CD4-positive, CD25-positive, alpha-beta regulatory T cell (primary cell): ENCODE measurements around the gene PRKAR2B. TPM values are rescaled to one million over a fixed set of nuclear protein-coding genes. Genes with fewer than 3 reads are reported as not detected.
"Not testable (repeated sequence)": the region's sequence is repeated elsewhere in the genome, so short reads cannot be mapped to it uniquely, and the experiment has no call there.

Experiments used
- ATAC-seq, 2 donors: fragments of 150-1000 bp; cut with Tn5 transposase; one replicate each; pipeline ENCODE4 v1.10.0; 2021; ENCODE audit warnings: low read depth in 2 of 2, moderate number of reproducible peaks in 2 of 2, moderate library complexity in 1 of 2
- DNase-seq, 3 donors: peaks; one replicate each; pipeline versions ENCODE4 v3.0.0 to v3.0.0-alpha.2; 2012 to 2022; ENCODE audit warnings: mixed read lengths in 1 of 3
- H3K27ac ChIP-seq: one replicate; pipeline ENCODE4 v1.7.0; 2013; ENCODE audit warnings: mild to moderate bottlenecking, low read length; ENCODE audit not compliant: insufficient read depth, poor library complexity, severe bottlenecking
- H3K27me3 ChIP-seq: one replicate; pipeline ENCODE4 v1.7.0; 2013; ENCODE audit warnings: low read length; ENCODE audit not compliant: control insufficient read depth, insufficient read depth
- H3K36me3 ChIP-seq: one replicate; pipeline ENCODE4 v1.7.0; 2013; ENCODE audit warnings: mild to moderate bottlenecking, low read length, moderate library complexity; ENCODE audit not compliant: control insufficient read depth, insufficient read depth
- H3K4me1 ChIP-seq: 2 replicates; pipeline ENCODE4 v1.7.0; 2013; ENCODE audit warnings: mild to moderate bottlenecking, low read length; ENCODE audit not compliant: insufficient read depth, control insufficient read depth, poor library complexity, severe bottlenecking
- H3K4me3 ChIP-seq: one replicate; pipeline ENCODE4 v1.7.0; 2013; ENCODE audit warnings: low read depth, mild to moderate bottlenecking, low read length, moderate library complexity
- H3K9me3 ChIP-seq, 2 experiments: 1 replicate in 1 of 2; 2 replicates in 1 of 2; pipeline ENCODE4 v1.7.0; 2013; ENCODE audit warnings: low read length in 2 of 2, mild to moderate bottlenecking in 1 of 2, moderate library complexity in 1 of 2; ENCODE audit not compliant: control insufficient read depth in 2 of 2
- H3K27ac Mint-ChIP-seq, 3 donors: one replicate each; pipeline ENCODE4 v1.8.0; 2020 to 2022; ENCODE audit warnings: mild to moderate bottlenecking in 3 of 3, mixed read lengths in 3 of 3, moderate library complexity in 2 of 3
- H3K27me3 Mint-ChIP-seq: one replicate; pipeline ENCODE4 v1.8.0; 2022; ENCODE audit warnings: mild to moderate bottlenecking, mixed read lengths
- H3K36me3 Mint-ChIP-seq: one replicate; pipeline ENCODE4 v1.8.0; 2020; ENCODE audit warnings: mixed read lengths
- H3K4me1 Mint-ChIP-seq, 4 donors: one replicate each; pipeline ENCODE4 v1.8.0; 2020 to 2022; ENCODE audit warnings: mixed read lengths in 4 of 4, mild to moderate bottlenecking in 1 of 4
- H3K4me3 Mint-ChIP-seq, 4 donors: one replicate each; pipeline ENCODE4 v1.8.0; 2020 to 2022; ENCODE audit warnings: mild to moderate bottlenecking in 4 of 4, mixed read lengths in 4 of 4, moderate library complexity in 3 of 4
- H3K9me3 Mint-ChIP-seq, 7 donors: one replicate each; pipeline ENCODE4 v1.8.0; 2020 to 2022; ENCODE audit warnings: mixed read lengths in 7 of 7, mild to moderate bottlenecking in 3 of 7, moderate library complexity in 2 of 7
- polyA plus RNA-seq, 4 donors: library from polyadenylated mRNA; unstranded; fragments of 300-500 nt; fragmentation: Illumina TruSeq; gene quantifications; one replicate each; pipeline ENCODE4 v1.2.3, GENCODE V29; 2021
- total RNA-seq: library from RNA; stranded (reverse); gene quantifications from one replicate; pipeline ENCODE4 v1.2.3, GENCODE V29; 2022

PRKAR2B gene
- total and polyA plus RNA-seq, 5 donors from 2014 or later: 0.05 to 8.0 (median 0.11) TPM

- ATAC-seq: no peak
- H3K27me3 ChIP-seq: peaks cover 42% of the 10 kb centered on the region
- Mint-ChIP-seq H3K27me3 (peaks cover 66% of the 10 kb centered on the region), H3K27ac (no peak overlapping the region), H3K4me3 (no peak overlapping the region), H3K9me3 (peaks cover 0 to 4% (median 0%) of the 10 kb centered on the region in 7 donors), H3K4me1 (peaks cover 3 to 10% (median 7%) of the 10 kb centered on the region in 4 donors), H3K36me3 (no peaks in the 10 kb centered on the region)
- DNase-seq: no peak
- H3K9me3 ChIP-seq: no peaks in the 10 kb centered on the region
- H3K4me1 ChIP-seq: peaks cover 6% of the 10 kb centered on the region
- no peak overlapping the region for H3K27ac ChIP-seq
- H3K4me3 ChIP-seq: no peak overlapping the region
- H3K36me3 ChIP-seq: no peaks in the 10 kb centered on the region
Measured at GRCh38 chr7:107049971-107050532, 5.5 kb downstream of the PRKAR2B start.

- Mint-ChIP-seq H3K27me3 (peaks cover 52% of the 10 kb centered on the region), H3K4me1 (peaks cover 0 to 4% (median 0%) of the 10 kb centered on the region in 4 donors), H3K9me3 (peaks cover 0 to 4% (median 0%) of the 10 kb centered on the region in 7 donors), H3K36me3 (no peaks in the 10 kb centered on the region), H3K27ac (no peak overlapping the region), H3K4me3 (no peak overlapping the region)
- ATAC-seq: no peak
- no peak for DNase-seq
- Histone ChIP-seq H3K36me3 (no peaks in the 10 kb centered on the region), H3K27me3 (peaks cover 30% of the 10 kb centered on the region), H3K27ac (no peak overlapping the region), H3K4me1 (no peaks in the 10 kb centered on the region), H3K9me3 (no peaks in the 10 kb centered on the region), H3K4me3 (no peak overlapping the region)
Measured at GRCh38 chr7:107051376-107051775, 6.9 kb downstream of the PRKAR2B start.

GRCh38 chr7:107054965-107055364, 10.5 kb downstream of the PRKAR2B start:
- not testable (repeated sequence) for H3K27ac Mint-ChIP-seq, H3K9me3 Mint-ChIP-seq, H3K4me3 ChIP-seq, H3K27ac ChIP-seq, H3K4me1 Mint-ChIP-seq, ATAC-seq, H3K4me3 Mint-ChIP-seq, H3K36me3 Mint-ChIP-seq, H3K36me3 ChIP-seq, H3K4me1 ChIP-seq, DNase-seq, H3K9me3 ChIP-seq
- peaks cover 18% of the 10 kb centered on the region for H3K27me3 Mint-ChIP-seq
- peaks cover 16% of the 10 kb centered on the region for H3K27me3 ChIP-seq

DNA sequence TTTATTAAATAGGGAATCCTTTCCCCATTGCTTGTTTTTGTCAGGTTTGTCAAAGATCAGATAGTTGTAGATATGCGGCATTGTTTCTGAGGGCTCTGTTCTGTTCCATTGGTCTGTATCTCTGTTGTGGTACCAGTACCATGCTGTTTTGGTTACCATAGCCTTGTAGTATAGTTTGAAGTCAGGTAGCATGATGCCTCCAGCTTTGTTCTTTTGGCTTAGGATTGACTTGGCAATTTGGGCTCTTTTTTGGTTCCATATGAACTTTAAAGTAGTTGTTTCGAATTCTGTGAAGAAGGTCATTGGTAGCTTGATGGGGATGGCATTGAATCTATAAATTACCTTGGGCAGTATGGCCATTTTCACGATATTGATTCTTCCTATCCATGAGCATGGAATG, 11.6 kb downstream of the PRKAR2B start:
- not testable (repeated sequence) for H3K36me3 ChIP-seq, H3K36me3 Mint-ChIP-seq, H3K9me3 Mint-ChIP-seq, H3K27ac ChIP-seq, H3K4me1 Mint-ChIP-seq, H3K9me3 ChIP-seq, H3K4me3 Mint-ChIP-seq, H3K4me3 ChIP-seq, H3K27ac Mint-ChIP-seq, ATAC-seq, DNase-seq, H3K4me1 ChIP-seq
- H3K27me3 Mint-ChIP-seq: peaks cover 13% of the 10 kb centered on the region
- peaks cover 16% of the 10 kb centered on the region for H3K27me3 ChIP-seq

- DNase-seq: no peak
- Histone ChIP-seq H3K27me3 (peaks cover 13% of the 10 kb centered on the region), H3K4me3 (no peak overlapping the region), H3K27ac (no peak overlapping the region), H3K4me1 (no peaks in the 10 kb centered on the region), H3K36me3 (no peaks in the 10 kb centered on the region), H3K9me3 (no peaks in the 10 kb centered on the region)
- peaks cover 0 to 4% (median 0%) of the 10 kb centered on the region in 7 donors for H3K9me3 Mint-ChIP-seq
- no peaks in the 10 kb centered on the region for H3K4me1 Mint-ChIP-seq
- H3K27ac Mint-ChIP-seq: no peak overlapping the region
- no peak for ATAC-seq
- H3K27me3 Mint-ChIP-seq: peaks cover 19% of the 10 kb centered on the region
- no peaks in the 10 kb centered on the region for H3K36me3 Mint-ChIP-seq
- H3K4me3 Mint-ChIP-seq: no peak overlapping the region
Measured at GRCh38 chr7:107056728-107057473, 12.4 kb downstream of the PRKAR2B start.

DNA sequence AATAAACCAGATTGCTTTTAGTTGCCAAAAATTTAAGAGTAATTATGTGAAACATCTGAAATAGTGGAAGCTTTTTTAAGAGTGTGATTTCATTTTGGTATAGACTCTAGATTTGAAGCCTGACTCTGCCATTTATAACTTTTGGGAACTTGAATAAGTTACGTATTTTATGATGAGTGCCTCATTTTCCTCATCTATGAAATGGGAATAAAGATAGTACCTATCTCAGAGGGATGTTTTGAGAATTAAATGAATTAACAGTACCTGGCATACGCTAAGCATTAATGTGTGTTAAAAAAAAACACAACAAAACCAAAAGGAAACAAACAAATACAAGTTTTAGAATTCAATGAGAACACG, 12.9 kb downstream of the PRKAR2B start:
- Histone ChIP-seq H3K4me1 (no peaks in the 10 kb centered on the region), H3K27me3 (peaks cover 11% of the 10 kb centered on the region), H3K4me3 (no peak overlapping the region), H3K27ac (no peak overlapping the region), H3K9me3 (no peaks in the 10 kb centered on the region), H3K36me3 (no peaks in the 10 kb centered on the region)
- no peaks in the 10 kb centered on the region for H3K4me1 Mint-ChIP-seq
- H3K36me3 Mint-ChIP-seq: no peaks in the 10 kb centered on the region
- H3K27me3 Mint-ChIP-seq: peaks cover 24% of the 10 kb centered on the region
- ATAC-seq: no peak
- no peak overlapping the region for H3K27ac Mint-ChIP-seq
- DNase-seq: no peak
- H3K9me3 Mint-ChIP-seq: peaks cover 0 to 4% (median 0%) of the 10 kb centered on the region in 7 donors
- H3K4me3 Mint-ChIP-seq: no peak overlapping the region

- ATAC-seq: no peak
- Histone ChIP-seq H3K4me1 (no peaks in the 10 kb centered on the region), H3K4me3 (no peak overlapping the region), H3K9me3 (no peaks in the 10 kb centered on the region), H3K27me3 (peaks cover 16% of the 10 kb centered on the region), H3K27ac (no peak overlapping the region), H3K36me3 (no peaks in the 10 kb centered on the region)
- no peak for DNase-seq
- Mint-ChIP-seq H3K4me3 (no peak overlapping the region), H3K36me3 (no peaks in the 10 kb centered on the region), H3K27me3 (peaks cover 30% of the 10 kb centered on the region), H3K9me3 (peaks cover 0 to 4% (median 0%) of the 10 kb centered on the region in 7 donors), H3K4me1 (no peaks in the 10 kb centered on the region), H3K27ac (no peak overlapping the region)
Measured at GRCh38 chr7:107059468-107059867, 15.0 kb downstream of the PRKAR2B start.
